Adrenal gland (tissue), 5 donors: ENCODE results near the gene FHOD3.

ENCODE experiments used
- POLR2A ChIP-seq, 2 donors: fragments of 450-650 bp; IDR thresholded peaks; one replicate each; pipeline ENCODE4 v1.6.1; 2017; ENCODE audit warnings: antibody characterized with exemption in 2 of 2, mild to moderate bottlenecking in 2 of 2, moderate library complexity in 1 of 2
- TF ChIP-seq, protein P1 (sequence below), 6 experiments: fragments of 450-650 bp in 4 of 6; fragments of 200-600 bp in 2 of 6; sonication (generic) in 1 of 6; IDR thresholded peaks; 1 replicate in 5 of 6; 2 replicates in 1 of 6; pipeline versions ENCODE4 v1.5.1 to v1.8.0; 2016 to 2021; ENCODE audit warnings: antibody characterized with exemption in 6 of 6, mild to moderate bottlenecking in 2 of 6, moderate library complexity in 1 of 6
- donor health status: DM: no; HTN: no; CAD: no.

DNA sequence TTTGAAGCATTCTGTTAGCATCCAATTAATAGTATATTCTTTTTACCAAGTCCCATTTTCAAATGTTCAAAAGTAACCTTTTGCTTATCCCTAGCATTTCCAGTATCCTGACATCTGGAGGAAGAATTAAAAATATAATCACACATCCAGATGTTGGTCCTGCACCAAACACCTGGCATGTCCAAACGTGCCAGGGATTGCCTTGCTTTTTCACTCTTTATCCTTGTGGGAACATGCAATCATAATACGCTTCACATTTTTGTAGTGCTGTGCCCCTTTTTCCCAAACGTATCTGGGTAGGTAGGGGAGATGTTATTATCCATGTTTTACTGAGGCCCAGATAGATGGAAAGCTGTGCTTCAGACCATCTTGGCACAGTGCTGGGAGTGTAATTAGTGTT is 398.3 kb downstream of the FHOD3 start:
- TF ChIP-seq, protein P1, sequence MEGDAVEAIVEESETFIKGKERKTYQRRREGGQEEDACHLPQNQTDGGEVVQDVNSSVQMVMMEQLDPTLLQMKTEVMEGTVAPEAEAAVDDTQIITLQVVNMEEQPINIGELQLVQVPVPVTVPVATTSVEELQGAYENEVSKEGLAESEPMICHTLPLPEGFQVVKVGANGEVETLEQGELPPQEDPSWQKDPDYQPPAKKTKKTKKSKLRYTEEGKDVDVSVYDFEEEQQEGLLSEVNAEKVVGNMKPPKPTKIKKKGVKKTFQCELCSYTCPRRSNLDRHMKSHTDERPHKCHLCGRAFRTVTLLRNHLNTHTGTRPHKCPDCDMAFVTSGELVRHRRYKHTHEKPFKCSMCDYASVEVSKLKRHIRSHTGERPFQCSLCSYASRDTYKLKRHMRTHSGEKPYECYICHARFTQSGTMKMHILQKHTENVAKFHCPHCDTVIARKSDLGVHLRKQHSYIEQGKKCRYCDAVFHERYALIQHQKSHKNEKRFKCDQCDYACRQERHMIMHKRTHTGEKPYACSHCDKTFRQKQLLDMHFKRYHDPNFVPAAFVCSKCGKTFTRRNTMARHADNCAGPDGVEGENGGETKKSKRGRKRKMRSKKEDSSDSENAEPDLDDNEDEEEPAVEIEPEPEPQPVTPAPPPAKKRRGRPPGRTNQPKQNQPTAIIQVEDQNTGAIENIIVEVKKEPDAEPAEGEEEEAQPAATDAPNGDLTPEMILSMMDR (IDR thresholded peaks at IDR 0.05), result no peak
- no peak for TF ChIP-seq POLR2A (IDR thresholded peaks at IDR 0.05)
